GM18868 (cell line): Measurements from ENCODE around the gene TXNRD1.

Experiments
- ATAC-seq: cut with Tn5 transposase; IDR thresholded peaks from one replicate; pipeline ENCODE4 v1.9.1; 2021; ENCODE audit warnings: mild to moderate bottlenecking, moderate library complexity; ENCODE audit not compliant: unreplicated experiment

The TXNRD1 gene

DNA sequence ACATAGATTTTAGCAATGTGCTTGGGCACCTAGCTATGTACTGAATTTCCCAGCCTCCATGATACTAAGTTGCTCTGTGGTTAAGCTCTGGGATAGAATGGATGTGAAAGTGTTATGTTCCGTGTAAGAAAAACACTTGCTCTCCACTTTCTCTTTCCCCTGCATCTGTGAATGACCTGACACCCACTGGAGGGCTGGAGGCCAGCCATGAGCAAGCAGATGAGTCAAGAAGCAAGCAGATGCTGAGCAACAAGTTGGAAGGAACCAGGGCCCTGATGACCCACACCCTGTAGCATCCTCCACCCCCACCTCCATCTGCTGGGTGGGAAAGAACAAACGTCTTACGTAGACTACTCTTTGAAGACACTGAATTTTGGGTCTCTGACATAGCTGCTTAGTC is 144.6 kb downstream of the TXNRD1 start:
- no peak for ATAC-seq

DNA sequence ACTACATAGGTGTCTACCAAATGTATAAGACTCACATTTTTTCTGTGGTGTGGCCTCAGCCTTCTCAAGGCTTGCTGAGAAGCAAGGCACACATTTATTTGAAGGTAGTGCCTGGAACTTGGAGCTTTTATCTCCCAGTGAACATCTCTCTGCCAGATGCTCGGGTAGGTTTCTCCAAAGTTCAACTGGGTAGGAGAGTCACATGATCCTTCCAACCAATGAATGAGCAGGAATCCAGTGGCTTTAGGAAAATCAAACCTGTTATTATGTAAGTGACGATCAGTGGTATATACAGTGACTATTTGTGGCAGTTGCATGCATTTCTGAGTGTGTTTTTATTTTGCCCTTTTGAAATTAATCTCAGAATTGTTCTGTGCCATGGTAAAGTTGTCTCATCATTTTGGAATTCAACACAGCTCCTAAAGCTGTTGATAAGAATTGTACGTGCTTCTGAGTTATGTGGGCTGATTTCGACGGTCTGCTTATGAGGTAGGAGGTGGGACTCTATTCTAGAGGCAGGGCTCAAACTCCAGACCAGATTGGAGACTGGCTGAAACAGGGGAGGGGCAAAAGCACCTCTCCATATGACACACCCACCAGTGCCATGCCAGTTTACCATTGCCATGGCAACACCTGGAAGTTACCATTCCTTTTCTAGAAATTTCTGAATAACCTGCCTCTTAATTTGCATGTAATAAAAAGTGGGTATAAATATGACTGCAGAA is 145.6 kb downstream of the TXNRD1 start:
- ATAC-seq: no peak

DNA sequence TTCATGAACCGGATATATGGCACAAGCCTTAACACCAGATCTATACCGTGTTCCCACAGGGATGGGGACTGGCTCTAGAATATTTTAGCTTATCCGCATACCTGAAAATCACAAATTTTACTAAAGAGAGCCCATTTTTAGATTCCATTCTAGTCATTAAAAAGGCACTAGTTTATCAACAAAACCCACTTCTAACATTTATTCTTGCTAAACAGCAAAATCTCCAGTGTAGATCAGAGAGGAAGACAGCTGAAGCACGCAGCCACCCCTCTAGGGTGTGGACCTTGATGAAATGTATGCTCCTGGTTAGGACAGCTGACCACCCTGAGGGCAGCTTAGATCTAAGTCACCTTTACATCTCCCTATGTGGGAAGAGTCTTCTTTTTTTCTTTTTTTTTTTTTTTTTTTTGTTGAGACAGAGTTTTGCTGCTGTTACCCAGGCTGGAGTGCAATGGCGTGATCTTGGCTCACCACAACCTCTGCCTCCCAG is 150.4 kb downstream of the TXNRD1 start:
- ATAC-seq: no peak

DNA sequence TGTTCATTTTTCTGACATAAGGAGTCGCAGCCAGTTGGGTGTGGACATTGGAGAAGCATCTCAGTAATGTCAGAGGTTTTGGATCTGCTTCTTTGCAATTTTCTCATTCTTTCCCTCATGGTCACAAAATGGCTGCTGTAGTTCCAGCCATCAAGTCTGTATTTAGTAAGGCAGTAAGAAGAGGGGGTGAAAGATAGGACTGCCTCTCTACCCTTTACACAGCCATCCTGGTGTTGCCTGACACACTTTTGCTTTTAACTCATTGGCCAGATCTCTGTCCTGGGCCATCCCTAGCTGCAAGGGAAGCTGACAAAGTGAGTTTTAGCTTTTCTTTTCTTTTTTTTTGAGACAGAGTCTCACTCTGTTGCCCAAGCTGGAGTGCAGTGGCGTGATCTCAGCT is 154.1 kb downstream of the TXNRD1 start:
- no peak for ATAC-seq

DNA sequence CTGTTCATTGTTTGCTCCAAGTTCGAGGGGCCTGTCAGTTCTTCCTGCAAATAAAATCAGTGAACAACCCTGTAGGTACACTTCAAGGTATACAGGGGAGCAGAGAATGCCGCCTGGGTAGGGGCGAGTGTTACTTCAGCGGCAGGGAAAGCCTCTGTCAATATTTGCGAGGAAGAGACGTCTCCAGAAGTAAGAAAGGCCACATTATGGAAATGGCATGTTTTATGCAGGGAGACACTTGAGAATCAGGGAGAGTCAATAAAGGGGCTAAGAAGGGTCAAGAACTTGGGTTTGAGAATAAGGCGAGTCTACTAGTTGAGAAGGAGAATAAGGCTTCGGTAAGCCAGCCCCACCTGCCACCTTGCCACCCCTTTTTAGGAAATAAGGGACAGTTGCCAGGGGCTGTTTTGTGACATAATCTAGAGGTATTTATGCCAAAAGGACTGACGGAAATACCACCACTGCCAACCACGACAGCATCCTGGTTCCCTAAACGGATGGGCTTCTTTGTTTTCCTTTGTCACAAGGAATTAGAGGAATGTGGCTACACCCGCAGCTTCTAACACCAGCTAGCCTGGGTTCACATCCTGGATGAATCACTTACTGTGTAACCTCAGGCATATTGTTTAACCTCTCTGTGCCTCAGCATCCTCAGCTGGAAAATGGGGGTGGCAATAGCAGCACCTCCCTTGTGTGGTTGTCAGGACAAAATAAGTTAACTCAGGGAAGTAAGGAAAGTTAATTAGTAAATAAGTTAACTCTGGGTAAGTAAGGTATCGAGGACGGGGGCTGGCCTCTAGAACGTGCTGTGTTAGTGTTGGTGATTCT is 155.7 kb downstream of the TXNRD1 start:
- no peak for ATAC-seq

DNA sequence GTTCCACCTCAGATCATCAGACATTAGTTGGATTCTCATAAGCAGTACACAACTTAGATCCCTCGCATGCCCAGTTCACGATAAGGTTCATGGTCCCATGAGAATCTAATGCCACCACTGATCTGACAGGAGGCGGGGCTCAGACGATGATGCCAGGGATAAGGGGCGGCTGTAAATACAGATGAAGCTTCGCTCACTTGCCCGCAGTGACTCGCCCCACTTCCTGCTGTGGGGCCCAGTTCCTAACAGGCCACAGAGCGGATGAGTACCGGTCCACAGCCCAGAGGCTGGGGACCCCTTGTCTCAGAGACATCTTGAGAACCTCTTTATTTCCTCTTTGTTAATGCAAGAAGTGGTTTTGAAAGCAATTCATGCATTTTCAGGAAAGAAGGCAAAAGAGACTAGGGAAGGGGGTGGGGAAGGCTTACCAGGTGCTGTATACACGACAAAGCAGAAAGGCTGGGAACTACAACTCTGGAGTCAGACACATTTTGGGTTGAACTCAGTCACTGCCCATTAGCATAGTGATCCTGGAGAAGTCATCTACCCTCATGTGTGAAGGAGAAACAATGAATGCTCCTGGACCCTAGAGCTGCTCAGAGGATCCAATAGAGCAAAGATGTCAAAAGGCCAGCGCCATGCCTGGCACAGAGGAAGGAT is 156.6 kb downstream of the TXNRD1 start:
- no peak for ATAC-seq

DNA sequence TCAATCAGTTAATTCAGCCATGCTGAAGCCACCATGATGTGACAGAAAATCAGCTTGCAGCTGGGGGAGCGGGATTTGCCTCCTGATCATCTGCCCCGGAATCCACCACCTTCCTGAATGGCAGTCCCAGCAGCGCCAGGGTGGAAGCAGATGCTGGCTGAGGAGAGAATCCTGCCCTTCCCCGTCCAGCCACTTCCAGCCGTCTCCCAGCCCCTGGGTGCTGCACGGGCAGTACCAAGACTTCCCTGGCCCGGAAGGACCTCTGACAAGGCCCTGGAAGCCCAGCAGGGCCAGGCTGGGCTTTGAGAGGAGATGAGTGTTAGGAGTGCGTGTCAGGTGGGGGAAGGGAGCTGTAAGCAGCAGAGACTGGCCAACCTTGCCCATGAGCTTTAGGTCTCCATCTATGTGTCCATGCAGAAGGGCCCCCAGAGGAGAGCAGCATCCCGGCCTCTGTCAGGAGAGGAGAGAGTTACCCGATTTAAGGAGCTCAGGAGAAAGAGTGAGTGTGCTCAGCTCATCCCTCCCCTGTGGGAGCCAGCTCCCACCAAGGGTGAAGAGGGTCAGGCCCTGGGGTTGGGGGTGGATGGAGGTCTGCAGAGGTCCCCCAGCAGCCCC is 157.2 kb downstream of the TXNRD1 start:
- ATAC-seq: no peak

DNA sequence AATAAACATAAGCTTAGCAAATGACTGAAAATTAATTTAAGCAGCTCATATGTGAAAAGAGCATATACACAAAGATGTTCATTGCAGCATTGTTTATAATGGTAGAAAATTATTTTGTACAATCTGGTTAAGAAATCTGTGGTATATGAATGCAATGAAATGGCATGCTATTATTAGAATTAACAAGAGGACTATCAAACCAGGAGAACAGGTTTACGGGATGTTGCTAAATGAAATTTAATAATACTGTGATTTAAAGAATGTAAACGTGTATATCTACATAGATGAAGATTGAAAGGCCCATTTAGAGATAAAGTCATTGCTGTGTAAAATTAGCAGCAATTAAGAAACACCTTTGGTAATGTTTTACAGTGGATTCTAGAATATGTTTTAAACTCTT is 158.5 kb downstream of the TXNRD1 start:
- no peak for ATAC-seq

DNA sequence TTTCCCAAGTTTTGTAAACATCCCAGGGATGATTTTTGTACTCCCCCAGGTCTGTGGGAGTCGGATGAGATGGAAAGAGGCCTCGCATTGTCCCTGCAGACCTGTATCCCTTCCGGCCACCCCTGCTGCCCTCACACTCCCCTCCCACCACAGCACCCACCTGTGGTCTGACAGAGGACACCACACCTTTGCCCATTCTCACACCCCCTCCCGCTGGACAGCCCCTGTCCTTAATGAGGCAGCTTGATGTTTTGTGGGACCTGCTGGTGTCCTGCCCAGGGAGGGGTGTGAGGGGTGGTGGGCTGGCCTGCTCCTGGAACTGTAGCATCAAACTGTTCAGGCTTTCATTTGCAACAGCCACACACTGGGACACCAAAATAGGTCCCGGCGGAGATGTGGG is 159.2 kb downstream of the TXNRD1 start:
- no peak for ATAC-seq

DNA sequence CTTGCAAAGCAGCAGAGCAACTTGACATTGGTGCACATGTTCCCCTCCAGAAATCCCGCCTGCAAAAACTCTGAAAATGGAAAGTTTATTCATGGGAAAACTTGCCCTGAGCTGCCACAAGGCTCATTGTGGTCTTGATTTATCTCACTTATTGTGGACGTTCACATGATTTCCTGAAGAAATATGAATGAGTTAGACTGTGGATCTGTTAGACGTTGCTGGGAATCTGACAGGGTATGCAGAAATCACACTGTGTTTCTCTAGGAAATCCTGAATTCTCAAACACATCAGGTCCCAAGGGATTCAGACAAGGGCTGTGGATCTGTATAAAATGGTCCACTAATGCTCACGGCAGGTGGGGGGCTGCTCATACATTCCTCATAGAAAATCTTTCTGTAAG is 160.2 kb downstream of the TXNRD1 start:
- ATAC-seq: no peak

DNA sequence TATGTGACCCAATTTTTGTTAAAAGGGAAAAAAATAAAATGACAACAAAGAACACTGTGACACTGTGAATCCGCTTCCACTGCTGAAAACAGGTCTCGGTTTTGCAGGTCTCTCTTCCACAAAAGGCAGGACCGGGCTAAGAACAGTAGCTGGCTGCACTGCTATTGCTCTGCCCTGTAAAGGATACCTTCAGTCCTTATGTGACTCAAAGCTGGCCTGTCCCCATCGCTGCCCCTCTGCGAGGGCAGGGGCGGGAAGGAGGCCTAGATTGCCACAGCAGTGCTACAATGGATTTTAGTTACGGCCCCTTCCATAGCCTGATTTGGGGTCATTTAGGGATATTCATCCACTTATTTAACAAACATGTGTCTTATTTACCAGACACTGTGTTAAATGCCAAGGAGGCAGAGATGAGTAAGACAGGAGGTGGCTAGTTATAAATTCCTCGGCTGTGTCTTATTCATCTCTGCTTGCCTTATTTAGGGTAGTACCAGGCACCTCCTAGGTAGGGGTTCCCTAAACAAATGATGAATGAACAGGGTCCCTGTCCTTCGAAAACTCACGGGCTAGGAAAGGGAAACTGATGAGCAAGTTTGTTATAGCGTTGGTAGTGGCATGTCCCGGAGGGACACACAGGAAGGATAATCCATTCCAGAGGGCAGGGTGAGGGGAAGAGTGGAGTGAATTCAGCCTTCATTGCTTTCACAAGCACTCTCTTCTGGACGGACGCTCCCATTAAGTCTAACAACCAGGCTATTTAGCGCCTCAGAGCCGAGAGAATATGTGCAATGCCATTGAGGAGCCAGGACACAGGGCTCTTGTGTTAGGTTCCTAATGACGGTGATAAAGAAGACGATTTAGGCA is 161.3 kb downstream of the TXNRD1 start:
- ATAC-seq: no peak

DNA sequence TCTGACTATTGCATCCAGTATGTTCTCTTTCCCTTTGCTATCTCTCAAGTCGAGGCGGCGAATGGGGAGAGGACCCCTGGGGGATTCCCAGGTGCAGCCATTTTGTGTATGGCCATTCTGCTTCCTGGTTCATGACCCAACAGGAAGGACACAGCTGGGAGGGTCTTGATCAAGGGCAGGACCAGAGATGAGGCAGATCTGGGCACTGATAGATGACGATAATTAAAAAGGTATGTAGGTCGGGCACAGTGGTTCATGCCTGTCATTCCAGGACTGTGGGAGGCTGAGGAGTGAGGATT is 161.9 kb downstream of the TXNRD1 start:
- ATAC-seq: no peak

DNA sequence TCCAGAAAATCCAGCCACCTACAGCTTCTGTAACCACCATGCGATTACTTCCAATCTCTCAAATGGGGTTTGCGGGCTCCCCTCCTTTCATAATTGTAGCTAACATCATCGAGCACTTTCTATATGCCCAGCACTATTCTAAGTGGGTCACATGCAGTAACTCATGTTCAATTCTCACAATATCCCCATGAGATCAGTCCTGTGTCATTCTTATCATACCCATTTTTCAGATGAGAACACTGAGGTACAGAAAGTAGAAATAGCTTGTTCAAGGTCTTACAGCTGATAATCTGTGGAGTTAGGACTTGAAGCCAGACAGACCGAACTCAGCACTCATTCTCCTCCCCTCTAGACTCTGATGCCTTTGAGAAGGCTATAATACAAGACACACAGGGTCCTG is 162.8 kb downstream of the TXNRD1 start:
- no peak for ATAC-seq

DNA sequence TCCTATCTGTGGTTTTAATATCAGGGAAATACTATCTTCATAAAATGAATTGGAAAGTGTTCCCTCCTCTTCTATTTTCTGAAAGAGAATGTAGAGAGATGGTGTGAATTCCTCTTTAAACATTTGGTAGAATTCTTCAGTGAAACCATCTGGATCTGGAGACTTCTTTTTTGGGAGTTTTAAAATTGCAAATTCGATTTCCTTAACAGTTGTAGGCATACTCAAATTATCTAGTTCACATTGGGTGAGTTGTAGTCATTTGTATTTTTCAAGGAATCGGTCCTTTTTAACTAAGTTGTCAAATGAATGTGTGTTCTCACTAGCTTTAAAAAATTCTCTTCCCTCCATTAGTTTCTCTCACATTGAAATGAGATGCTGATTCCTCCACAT is 165.8 kb downstream of the TXNRD1 start:
- no peak for ATAC-seq

DNA sequence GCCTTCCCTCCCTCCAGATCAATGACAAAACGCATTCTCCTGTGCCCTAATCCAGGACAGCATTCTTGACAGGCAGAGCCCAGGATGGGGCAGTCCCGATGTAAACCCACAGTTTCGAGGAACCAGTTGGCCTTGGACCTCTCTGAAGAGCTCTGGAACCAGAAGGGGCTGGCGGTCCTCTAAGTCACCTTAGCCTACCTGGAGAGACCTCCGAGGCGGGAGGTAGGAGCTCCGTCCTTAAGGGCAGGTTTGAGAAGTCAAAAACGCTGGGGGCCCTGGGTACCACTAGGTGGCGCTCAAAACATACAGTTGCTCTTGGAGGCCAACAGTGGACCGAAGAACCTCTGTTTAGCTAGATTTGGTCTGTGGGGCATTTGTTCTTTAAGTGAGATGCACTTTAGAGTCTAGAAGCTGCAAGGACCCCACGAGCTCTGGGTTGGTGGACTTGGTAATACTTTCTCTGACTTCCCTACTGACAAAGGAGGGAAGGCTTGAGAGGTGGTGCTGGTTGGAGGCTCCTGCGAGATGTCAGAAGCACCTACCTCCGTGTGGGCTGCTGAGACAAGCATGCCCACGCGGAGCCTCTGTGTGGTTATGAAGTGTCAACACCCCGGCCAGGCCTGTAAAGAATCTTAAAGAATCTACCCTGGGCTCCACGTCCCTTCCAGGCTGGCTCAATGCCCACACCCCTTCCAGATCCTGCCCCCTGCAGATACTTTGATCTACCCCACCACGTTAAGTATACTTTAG is 166.3 kb downstream of the TXNRD1 start:
- peak; percentile 62 for ATAC-seq

DNA sequence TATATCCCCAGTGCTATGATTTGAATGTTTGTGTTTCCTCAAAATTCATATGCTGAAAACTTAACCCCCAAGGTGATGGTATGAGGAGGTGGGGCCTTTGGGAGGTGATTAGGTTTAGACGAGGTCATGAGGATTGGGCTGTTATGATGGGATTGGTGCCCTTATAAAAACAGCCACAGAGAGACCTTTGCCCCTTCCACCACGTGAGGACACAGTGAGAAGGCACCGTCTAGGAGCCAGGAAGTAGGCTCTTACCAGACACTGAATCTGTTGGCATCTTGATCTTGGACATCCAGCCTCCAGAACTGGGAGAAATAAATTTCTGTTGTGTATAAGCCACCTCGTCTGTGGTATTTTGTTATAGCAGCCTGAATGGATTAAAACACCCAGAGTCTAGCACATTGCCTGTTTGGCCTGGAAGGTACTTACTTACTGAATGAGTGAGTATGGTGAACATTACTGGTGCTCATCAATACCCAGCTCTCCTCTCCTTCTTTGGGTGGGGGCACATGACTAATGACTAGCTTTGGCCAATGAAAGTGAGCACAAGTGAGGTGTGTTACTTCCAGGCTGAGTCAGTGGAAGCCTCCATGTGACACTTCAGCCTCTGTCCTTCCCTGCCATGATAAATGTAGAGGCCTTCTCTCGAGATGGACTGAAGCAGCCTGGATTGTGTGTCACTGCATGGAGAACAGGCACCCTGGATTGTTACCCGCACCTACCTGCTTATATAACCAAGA is 168.7 kb downstream of the TXNRD1 start:
- ATAC-seq: no peak

DNA sequence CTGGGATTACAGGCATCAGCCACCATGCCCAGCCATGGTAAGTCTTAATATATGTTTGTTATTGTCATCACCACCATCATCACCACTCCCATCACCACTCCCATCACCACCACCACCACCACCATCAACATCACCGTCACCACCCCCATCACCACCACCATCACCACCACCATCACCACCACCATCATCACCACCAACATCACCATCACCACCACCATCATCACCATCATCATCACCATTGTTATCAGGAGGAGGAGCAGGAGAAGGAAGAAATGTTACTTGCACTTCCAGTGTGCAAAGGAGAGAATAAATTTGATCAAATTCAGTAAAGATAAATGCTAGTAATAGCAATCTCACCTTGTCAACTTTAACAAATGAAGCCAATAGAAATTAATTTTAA is 169.9 kb downstream of the TXNRD1 start:
- ATAC-seq: no peak

DNA sequence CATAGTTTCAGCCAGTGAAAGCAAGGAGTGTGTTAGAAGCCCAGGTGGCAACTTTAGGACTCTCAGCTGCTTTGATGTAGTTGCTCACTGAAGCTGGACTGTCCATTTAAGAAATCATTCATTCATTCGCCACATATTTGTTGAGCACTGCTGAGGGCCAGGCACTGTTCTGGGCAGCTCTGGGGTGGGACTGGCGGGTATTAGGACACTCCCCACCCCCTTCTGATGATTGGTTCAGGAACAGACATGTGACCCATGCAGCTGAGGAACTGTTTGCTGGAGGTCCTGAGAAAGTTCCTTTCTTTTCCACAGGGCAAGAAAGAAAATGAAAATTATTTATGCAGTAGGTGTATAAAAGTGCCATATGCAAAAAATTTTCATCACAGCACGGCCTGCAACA is 170.9 kb downstream of the TXNRD1 start:
- no peak for ATAC-seq

DNA sequence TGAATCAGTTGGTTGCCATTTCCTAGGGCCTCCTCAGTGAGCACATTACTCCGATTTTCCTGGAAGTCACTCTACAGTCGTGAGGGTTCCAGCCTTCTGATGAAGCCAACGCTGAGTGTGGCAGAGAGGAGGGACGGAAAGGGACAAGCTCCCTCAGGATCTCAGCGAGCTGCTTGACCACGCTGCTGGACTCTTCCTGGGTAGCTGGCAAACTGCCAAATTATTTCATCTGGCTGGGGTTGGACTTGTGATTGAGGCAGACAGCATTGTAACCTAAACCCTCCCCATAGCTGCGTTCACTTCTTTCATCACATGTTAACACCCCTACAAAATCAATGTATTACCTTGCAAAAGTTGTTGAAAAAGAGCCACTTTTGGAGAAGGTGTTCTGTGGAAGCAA is 171.6 kb downstream of the TXNRD1 start:
- no peak for ATAC-seq
